ENCODE measurements around the gene TMPRSS11F.
"Not testable (repeated sequence)": the region's sequence is repeated elsewhere in the genome, so short reads cannot be mapped to it uniquely, and the experiment has no call there.

TMPRSS11F gene

DNA sequence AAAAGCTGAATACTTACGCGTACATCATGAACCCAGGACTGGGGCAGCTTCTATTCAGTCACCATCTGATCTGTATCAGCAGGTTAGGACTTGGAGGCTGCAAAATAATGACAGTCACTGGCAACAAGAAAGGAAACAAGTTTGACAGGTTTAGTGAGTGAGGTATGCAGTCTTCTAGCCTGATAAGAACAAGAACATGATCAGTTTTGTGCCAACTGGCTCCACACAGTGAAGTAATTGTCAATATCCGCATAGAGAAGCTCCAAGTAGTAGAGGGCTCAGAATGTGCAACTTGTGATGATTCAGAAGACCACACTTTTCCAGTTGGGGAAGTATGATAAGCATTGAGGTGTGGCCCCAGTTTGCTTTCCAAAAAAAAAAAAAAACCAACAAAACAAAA lies at the start of gene TMPRSS11F:
TSS of gene TMPRSS11F (minus strand) at position 77 of the 400 bp plus-strand sequence. CDS start at position 28, 49 bp downstream.
- DNase-seq, result no peak

DNA sequence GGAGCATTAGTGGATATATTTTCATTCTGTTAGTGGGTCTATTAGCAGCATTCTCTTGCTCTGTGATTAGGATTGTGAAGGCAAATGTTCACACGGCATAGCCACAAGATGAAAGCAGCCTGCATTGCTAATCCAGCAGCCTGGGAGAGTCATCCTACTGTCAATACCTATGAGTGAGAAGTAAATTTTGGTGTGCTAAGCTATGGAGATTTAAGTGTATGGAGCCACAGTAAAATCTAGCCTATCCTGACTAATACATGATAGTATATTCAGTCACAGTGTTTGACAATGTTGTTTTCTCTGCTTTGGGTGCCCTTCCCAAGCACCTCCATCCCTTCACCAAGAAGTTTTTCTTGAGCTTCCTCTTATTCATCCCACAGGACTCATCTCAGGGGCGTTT lies 47.2 kb upstream of the TMPRSS11F start:
- no peak for DNase-seq

DNA sequence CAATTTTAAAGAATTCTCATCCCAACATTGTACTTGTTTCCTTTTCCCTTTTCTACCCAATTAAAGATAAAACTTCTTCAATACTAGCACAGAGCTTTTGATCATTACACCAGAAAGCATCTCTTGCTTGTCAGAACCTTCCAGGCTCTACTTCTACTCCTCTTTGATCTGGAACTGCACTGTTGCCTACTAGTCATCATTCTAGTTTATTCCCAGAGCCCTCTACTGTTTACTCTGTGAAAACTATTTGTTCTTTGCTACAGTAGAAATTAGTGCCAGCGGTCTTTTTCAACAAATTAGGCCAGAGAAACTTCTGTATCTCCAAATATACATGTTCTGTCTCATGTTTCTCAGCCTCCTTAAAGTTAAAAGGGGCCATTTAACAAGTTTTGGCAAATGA lies 46.8 kb upstream of the TMPRSS11F start:
- DNase-seq, result no peak

DNA sequence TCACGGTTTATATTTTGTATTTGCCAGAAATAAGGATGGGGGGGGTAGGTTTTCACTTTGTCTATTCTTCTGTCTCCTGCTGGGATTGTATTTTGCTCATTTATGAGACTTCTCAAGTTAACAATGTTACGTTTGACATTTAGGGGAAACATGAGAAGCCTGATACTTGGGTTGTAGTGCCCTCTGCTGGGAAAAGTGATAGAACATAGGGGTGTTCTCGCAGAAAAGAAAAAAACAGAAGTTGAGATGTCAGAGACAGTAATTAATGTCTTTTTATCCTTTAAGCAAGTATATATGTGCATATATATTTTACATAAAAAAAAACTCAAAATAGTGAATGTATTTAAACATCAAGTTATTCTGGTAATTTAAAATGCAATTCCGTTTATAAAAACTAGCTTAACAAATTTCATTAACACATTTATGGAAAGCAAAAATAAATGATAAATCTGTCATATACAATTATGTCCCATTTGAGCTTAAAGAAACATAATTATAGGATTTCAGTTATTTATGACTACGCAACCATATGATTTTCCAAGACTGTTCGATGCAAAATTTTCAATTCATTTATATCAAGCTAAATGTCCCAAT lies 46.0 kb upstream of the TMPRSS11F start:
- DNase-seq, result peak; percentile 25

GRCh38 chr4:68174389-68174788 lies 44.7 kb upstream of the TMPRSS11F start:
- DNase-seq, result not testable (repeated sequence)

DNA sequence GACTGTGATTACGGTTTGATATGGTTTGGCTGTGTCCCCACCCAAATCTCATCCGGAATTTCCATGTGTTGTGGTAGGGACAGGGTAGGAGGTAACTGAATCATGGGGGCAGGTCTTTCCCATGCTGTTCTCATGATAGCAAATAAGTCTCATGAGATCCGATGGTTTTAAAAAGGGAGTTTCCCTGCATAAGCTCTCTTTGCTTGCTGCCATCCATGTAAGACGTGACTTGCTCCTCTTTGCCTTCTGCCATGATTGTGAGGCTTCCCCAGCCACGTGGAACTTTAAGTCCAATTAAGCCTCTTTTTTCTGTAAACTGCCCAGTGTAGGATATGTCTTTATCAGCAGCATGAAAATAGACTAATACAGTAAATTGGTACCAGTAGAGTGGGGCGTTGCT lies 42.5 kb upstream of the TMPRSS11F start:
- DNase-seq, result not testable (repeated sequence)

- no peak for DNase-seq
These were observed 38.0 kb upstream of the TMPRSS11F start for GRCh38 chr4:68167706-68168105.

GRCh38 chr4:68167166-68167565 lies 37.5 kb upstream of the TMPRSS11F start:
- DNase-seq, result no peak

DNA sequence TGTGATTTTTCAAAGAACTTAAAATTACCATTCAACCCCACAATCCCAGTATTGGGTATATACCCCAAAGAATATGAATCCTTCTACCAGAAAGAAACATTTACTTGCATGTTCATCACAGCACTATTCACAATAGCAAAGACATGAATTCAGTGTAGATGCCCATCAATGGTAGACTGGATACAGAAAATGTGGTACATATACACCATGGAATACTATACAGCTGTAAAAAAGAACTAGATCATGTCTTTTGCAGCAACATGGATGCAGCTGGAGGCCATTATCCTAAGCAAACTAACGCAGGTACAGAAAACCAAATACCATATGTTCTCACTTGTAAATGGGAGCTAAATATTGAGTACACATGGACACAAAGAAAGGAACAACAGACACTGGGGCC lies 34.1 kb upstream of the TMPRSS11F start:
- no peak for DNase-seq

DNA sequence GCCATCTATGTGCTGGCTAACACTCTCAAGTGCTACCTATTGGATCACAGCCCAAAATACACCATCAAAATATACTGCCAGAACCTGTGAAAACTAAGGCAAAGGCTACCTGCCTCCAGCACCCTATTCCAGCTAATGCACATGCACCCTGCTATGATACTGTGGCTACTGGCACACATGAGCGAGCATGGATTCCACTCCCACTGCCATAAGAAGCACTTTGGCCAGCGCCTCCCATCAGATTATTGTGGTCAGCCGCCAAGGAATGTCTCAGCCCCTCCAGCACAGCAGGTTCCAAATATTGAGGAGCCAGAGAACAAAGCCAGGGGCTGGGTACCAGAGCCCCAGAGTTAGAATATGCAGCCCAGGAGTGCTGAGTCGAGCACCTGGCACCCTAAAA lies 32.5 kb upstream of the TMPRSS11F start:
- no peak for DNase-seq

GRCh38 chr4:68152411-68152810 lies 22.7 kb upstream of the TMPRSS11F start:
- DNase-seq, result no peak

DNA sequence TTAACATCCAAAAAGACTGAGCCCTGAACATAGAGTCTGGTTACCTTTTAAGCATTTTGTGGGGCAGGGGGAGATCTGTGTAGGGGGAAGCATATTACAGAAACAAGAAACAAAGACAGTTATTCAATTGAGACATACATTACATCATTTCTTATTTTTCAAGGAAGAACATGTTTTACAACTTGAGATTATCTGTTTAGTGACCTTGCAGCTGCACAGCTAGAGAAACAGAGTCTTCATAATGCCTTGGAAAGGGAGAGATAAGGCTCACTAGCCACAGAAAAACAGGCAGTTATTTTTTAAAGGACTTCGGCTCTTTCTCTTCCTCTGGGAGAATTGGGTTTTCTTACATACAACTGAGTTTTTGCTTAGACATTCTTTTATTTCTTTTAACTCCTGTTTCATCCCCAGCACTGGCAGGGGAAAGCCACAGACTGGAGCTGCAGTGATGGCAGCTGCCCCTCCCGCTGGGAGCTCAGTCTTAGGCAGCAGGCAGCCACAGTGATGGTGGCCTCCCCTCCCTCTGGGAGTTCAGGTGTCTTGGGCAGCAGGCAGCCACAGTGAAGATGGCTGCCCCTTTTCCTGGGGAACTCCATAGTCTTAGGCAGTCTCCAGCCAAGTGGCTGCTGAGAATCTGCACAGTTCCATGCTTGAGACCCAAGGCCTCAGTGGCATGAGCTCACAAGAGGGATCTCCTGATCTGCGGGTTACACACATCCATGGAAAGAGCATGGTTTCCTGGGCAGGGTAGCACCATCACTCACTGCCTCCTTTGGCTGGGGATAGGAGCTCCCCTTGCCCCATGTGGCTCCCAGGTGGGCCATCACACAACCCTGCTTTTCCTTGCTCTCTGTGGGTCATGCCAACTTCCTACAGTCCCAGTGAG lies 19.4 kb upstream of the TMPRSS11F start:
- DNase-seq, result no peak

DNA sequence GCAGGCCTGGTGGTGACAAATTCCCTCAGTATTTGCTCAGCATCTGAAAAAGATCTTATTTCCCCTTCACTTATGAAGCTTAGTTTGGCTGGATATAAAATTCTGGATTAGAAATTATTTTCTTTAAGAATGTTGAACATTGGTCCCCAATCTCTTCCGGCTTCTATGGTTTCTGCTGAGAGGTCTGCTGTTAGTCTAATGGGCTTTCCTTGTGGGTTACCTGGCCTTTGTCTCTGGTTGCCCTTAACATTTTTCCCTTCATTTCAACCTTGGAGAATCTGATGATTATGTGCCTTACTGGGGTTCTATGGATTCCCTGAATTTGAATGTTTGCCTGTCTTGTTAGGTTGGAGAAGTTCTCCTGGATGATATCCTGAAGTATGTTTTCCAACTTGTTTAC lies 17.4 kb upstream of the TMPRSS11F start:
- DNase-seq, result no peak

- DNase-seq, result no peak
These were observed 15.6 kb upstream of the TMPRSS11F start for GRCh38 chr4:68145261-68145660.

DNA sequence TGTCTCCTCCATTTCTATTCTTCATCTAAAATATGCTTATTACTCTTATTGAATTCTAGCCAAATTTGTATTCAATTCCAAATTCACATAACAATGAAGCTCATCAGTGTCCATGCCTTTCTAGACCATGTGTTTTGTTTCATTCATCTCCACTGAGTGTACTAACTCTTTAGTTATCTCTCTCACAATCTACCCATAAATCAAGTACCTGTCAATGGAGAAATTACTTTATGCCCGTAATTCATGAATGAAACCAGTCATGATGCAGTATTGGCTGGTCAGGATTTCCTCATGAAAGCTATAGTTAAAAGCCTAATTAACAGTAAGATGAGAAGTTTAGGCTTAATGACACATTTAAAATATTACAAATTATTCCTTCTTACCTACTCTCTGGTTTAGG lies 12.2 kb upstream of the TMPRSS11F start:
- no peak for DNase-seq

DNA sequence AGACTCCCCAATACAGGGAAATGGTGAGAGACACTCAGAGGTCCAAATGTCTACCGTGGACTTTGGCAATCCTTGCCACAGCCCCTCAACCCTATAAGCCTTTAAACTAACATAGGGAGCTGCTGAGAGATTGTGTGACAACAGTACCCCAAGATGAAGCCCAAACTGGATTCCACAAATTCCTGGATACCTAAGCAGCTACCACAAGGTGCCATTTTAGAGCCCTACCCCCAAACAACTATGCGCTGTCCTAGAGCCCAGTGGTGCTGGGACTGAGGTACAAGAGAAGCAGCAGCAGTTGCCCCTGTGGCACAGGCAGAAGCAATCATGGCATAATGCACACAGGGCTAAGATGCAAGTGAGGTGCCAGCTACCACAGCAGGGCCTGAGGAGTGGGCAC lies 2.7 kb upstream of the TMPRSS11F start:
- no peak for DNase-seq

GRCh38 chr4:68124262-68124661 lies 5.4 kb downstream of the TMPRSS11F start:
- no peak for DNase-seq

GRCh38 chr4:68123525-68123924 lies 6.1 kb downstream of the TMPRSS11F start:
- DNase-seq, result no peak

GRCh38 chr4:68119921-68120320 lies 9.7 kb downstream of the TMPRSS11F start:
- DNase-seq, result no peak

DNA sequence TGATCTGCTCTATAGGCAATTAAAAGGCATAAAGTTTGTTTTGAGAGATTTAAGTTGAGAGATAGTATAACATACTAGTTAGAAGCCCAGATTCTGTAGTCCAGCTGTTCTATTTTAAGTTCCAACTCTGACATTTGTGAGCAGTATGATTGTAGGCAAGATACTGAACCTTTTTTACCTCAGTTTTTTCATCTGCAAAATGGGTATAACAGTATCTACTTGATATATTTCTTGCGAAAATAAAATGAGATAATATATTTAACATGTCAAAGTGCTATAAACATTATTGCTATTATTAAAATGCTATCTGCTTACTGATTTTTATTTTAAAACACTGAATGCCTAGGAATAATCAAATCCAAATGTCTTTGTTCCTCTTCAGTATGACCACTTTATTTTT lies 19.2 kb downstream of the TMPRSS11F start:
- DNase-seq, result no peak

- DNase-seq, result no peak
These were observed 19.8 kb downstream of the TMPRSS11F start for GRCh38 chr4:68109868-68110267.

DNA sequence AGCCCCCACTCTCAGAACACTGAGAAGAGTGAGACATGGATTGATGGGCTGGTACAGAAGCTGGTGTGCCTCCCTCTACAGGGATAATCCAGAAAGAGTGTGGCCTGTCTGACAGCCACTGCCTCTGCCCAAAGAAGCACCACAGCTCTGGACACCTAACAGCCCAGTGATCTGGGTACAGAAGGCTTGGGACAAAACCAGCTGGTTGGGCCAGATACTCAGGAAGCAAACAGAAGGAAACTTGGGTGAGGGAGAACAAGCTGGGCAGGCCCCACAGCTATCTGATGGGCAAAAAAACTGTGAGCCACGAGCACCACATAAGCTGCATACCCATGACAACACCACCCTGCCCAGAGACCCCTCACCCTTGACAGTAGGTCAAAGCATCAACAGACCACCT lies 46.9 kb downstream of the TMPRSS11F start:
- no peak for DNase-seq

DNA sequence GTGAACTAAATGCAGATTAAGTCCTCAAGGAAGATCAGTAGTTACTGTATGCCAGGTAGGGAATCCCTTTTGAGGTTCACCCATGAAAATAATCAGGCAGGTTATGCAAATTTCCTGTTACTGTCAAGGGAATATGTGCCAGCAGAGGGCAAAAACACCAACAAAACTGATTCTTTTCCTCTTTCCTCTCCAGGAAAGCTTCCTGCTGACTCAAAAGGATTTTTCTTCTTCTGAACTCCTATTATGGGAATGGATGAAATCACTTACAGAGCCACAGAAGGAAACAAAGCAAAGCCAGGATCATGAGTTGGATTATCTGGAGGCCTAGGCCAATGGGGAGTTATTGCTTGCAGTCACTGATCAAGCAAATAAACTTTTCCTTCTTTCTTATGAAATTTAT lies 49.7 kb downstream of the TMPRSS11F start:
- DNase-seq, result no peak

DNA sequence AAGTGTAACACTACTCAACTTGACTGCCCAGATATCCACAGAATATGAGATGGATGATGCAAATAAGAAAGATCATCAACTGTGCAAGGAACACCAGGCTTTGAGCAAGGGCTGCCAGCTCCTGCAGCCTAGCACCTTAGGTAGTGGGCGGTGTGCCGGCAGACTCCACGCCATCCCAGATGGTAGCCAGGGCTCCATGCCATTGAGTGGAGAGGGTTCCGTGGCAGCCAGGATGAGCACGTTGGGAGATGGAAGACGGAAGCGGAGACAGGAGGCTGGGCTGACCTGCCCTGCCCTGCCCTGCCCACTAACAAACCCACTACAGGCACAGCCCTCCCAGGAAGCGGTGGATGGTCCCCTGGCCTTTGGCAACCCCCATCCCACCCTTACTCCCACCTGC lies 51.9 kb downstream of the TMPRSS11F start:
- DNase-seq, result no peak

- DNase-seq, result no peak
These were observed 52.4 kb downstream of the TMPRSS11F start for GRCh38 chr4:68077301-68077700.

All from CD4-positive, alpha-beta T cell treated with Interleukin-12 subunit alpha and Interleukin-12 subunit beta, for 1 hour (primary cell).